Prostate gland (tissue), 2 donors: ENCODE results near the gene SLAMF8. TPM values are rescaled to one million over a fixed set of nuclear protein-coding genes. Genes with fewer than 3 reads are reported as not detected.

Experiments used
- DNase-seq: peaks from one replicate; pipeline ENCODE4 v3.0.0-alpha.2; 2019; ENCODE audit warnings: low spot score
- H3K27ac ChIP-seq, 2 donors: fragments of 200-600 bp; sonication (generic); 2 replicates each; pipeline ENCODE4 v1.5.1; 2017 to 2019
- H3K27me3 ChIP-seq: fragments of 200-600 bp; sonication (generic); replicated peaks from 2 replicates; pipeline ENCODE4 v1.5.1; 2019; ENCODE audit not compliant: insufficient read depth
- H3K36me3 ChIP-seq, 2 donors: fragments of 200-600 bp; sonication (generic); 1 replicate in 1 of 2; 2 replicates in 1 of 2; pipeline versions ENCODE4 v1.5.1 to v1.8.1; 2017 to 2019
- H3K4me1 ChIP-seq: fragments of 200-600 bp; sonication (generic); replicated peaks from 2 replicates; pipeline ENCODE4 v1.5.1; 2019
- H3K4me3 ChIP-seq, 2 donors: fragments of 200-600 bp; sonication (generic); 2 replicates each; pipeline ENCODE4 v1.5.1; 2017 to 2019
- H3K9me3 ChIP-seq: fragments of 200-600 bp; sonication (generic); 2 replicates; pipeline ENCODE4 v1.5.1; 2017
- POLR2A ChIP-seq: fragments of 450-650 bp; IDR thresholded peaks from one replicate; pipeline ENCODE4 v1.6.1; 2016; ENCODE audit warnings: antibody characterized with exemption, mild to moderate bottlenecking
- POLR2AphosphoS5 ChIP-seq: sonication (generic); formaldehyde crosslinking; IDR thresholded peaks from one replicate; pipeline ENCODE4 v1.6.1; 2017; ENCODE audit warnings: antibody characterized with exemption
- WGBS: methylation state at CpG from one replicate; pipeline ENCODE4 v1.1.5; 2018; 5-methylcytosine and 5-hydroxymethylcytosine counted together
- intact Hi-C: fragments of 100-400 bp; cut with DNase I; formaldehyde crosslinking; loops from one replicate; pipeline ENCODE4 v1.14.2; 2022
- total RNA-seq, 2 donors: library from RNA; depleted of rRNA; stranded (reverse); fragments of >200 nt; gene quantifications; one replicate each; pipeline ENCODE4 v1.1.0, GENCODE V29; 2016
- TF ChIP-seq, protein P1 (sequence below), 4 experiments: fragments of 200-600 bp in 2 of 4; fragments of 450-650 bp in 2 of 4; sonication (generic) in 2 of 4; IDR thresholded peaks; 1 replicate in 3 of 4; 2 replicates in 1 of 4; pipeline ENCODE4 v1.5.1; 2016 to 2019; ENCODE audit warnings: antibody characterized with exemption in 4 of 4, mild to moderate bottlenecking in 2 of 4, moderate library complexity in 2 of 4

Gene SLAMF8
- total RNA-seq, 2 donors from 2014 or later, result 1.1 to 1.2 TPM

DNA sequence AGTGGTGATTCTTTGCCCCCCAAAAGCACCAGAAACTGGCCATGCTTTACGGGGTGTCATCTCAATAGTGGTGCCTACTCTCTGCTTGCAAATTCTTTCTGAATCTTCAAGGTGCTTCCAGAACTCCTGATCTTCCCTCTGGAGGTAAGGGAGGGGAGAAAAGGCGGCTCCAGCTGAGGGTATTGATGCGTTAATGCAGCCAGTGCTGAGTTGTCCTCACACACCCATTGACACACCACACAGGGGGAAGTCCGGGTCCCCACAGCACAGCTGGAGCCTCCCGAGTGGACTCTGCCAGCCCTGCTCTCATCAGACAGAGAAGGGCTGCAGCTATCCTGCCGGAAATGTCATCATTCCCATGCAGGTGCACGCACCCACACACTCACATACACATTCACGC is 34.5 kb downstream of the SLAMF8 start:
- H3K27me3 ChIP-seq, result no peaks in the 10 kb centered on the region
- H3K9me3 ChIP-seq, result no peaks in the 10 kb centered on the region
- no peak overlapping the region for H3K4me3 ChIP-seq
- no peak overlapping the region for H3K27ac ChIP-seq
- DNase-seq, result no peak
- H3K36me3 ChIP-seq, result no peaks in the 10 kb centered on the region
- WGBS, result 82% methylated on average over 8 of the region's 8 CpGs
- TF ChIP-seq, protein P1, sequence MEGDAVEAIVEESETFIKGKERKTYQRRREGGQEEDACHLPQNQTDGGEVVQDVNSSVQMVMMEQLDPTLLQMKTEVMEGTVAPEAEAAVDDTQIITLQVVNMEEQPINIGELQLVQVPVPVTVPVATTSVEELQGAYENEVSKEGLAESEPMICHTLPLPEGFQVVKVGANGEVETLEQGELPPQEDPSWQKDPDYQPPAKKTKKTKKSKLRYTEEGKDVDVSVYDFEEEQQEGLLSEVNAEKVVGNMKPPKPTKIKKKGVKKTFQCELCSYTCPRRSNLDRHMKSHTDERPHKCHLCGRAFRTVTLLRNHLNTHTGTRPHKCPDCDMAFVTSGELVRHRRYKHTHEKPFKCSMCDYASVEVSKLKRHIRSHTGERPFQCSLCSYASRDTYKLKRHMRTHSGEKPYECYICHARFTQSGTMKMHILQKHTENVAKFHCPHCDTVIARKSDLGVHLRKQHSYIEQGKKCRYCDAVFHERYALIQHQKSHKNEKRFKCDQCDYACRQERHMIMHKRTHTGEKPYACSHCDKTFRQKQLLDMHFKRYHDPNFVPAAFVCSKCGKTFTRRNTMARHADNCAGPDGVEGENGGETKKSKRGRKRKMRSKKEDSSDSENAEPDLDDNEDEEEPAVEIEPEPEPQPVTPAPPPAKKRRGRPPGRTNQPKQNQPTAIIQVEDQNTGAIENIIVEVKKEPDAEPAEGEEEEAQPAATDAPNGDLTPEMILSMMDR (IDR thresholded peaks at IDR 0.05), result no peak
- no peak for TF ChIP-seq POLR2AphosphoS5
- TF ChIP-seq POLR2A, result no peak
- intact Hi-C loops, result no loop called here
- H3K4me1 ChIP-seq, result no peaks in the 10 kb centered on the region

- no peak overlapping the region for H3K27ac ChIP-seq
- no peak for DNase-seq
- H3K36me3 ChIP-seq, result no peaks in the 10 kb centered on the region
- no peak overlapping the region for H3K4me3 ChIP-seq
- intact Hi-C loops, result no loop called here
- no peaks in the 10 kb centered on the region for H3K9me3 ChIP-seq
- H3K4me1 ChIP-seq, result no peaks in the 10 kb centered on the region
- WGBS, result 78% methylated on average over 5 of the region's 5 CpGs
- TF ChIP-seq, protein P1 (IDR thresholded peaks at IDR 0.05), result no peak
- TF ChIP-seq POLR2AphosphoS5, result no peak
- TF ChIP-seq POLR2A, result no peak
- no peaks in the 10 kb centered on the region for H3K27me3 ChIP-seq
Observed at GRCh38 chr1:159862031-159862430, 35.4 kb downstream of the SLAMF8 start.

DNA sequence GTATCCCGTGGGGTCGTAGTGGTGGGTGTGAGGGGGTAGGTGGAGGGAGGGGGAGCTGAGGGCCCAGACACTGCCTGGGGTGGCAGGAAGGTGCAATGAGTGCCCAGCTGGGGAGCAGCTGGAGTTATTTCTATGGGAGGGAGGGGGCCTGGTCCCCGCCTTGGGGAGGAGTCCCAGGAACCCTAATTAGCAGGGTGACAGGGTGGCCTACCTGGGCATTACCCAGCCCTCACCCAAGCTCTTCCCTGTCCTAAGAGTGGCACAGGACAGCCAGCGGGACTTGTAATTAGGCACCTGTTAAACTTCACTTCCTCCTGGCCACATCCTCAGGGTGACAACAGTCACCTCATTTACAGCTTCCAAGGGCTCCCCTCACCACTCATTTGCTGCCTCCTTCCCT is 35.9 kb downstream of the SLAMF8 start, which contains the start of gene VSIG8:
TSS of gene VSIG8 (minus strand) at position 101 of the 400 bp plus-strand sequence. CDS start 136 bp downstream, outside the sequence.
- Histone ChIP-seq H3K4me3 (no peak within 1 kb of the TSS), H3K27ac (no peak within 1 kb of the TSS), H3K4me1 (no peaks in the 10 kb centered on the region), H3K9me3 (no peaks in the 10 kb centered on the region), H3K27me3 (no peaks in the 10 kb centered on the region), H3K36me3 (no peaks in the 10 kb centered on the region)
- WGBS, result 83% methylated on average over 4 of the region's 4 CpGs
- no peak for DNase-seq
- intact Hi-C loops, result no loop called here
- TF ChIP-seq, protein P1 (IDR thresholded peaks at IDR 0.05), result no peak
- TF ChIP-seq POLR2A (no peak), POLR2AphosphoS5 (no peak)

DNA sequence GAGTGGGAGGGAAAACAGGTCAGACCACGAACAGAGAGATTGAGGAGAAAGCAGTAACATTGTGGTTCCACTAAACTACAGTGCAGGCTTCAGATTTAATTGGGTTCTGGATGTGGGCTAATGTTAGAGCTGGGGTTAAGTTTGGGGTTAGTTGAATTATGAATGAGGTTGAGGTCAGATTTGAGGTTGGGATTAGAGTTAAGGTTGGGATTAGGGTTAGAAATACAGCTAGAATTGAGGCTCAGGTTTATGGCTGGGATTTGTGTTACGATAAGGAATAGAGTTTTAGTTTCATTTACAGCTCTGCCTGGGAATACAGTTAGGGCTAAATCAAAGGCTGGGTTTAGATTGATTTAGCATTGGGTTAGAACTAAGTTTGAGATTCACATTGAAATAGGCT is 37.6 kb downstream of the SLAMF8 start:
- H3K4me1 ChIP-seq, result no peaks in the 10 kb centered on the region
- intact Hi-C loops, result no loop called here
- no peak for DNase-seq
- TF ChIP-seq, protein P1 (IDR thresholded peaks at IDR 0.05), result no peak
- TF ChIP-seq POLR2AphosphoS5 (no peak), POLR2A (no peak)
- no peaks in the 10 kb centered on the region for H3K36me3 ChIP-seq
- H3K4me3 ChIP-seq, result no peak overlapping the region
- H3K27ac ChIP-seq, result no peak overlapping the region
- no peaks in the 10 kb centered on the region for H3K9me3 ChIP-seq
- H3K27me3 ChIP-seq, result no peaks in the 10 kb centered on the region
- WGBS, result 92% methylated on average over 2 of the region's 2 CpGs

DNA sequence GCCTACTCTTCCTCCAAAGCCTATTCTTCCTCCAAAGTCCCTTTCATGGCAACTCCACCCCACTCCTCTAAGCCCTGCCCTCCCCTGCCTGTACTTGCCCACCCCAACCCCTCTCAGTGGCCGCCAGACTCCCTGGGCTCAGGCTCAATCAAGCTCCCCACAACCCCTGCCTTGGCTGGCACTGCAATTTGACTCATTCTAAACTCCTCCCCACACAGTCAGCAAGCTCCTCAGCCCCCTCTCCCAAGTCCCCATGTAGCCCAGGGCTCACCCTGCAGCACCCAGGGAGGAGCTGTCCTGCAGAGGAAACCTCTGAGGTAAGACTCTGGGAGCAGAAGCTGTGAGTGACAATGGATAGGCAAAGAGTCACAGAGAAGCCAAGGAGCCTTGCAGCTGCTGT is 39.4 kb downstream of the SLAMF8 start:
- H3K4me3 ChIP-seq, result no peak overlapping the region
- H3K27ac ChIP-seq, result no peak overlapping the region
- no peaks in the 10 kb centered on the region for H3K4me1 ChIP-seq
- TF ChIP-seq POLR2AphosphoS5 (no peak), POLR2A (no peak)
- TF ChIP-seq, protein P1 (IDR thresholded peaks at IDR 0.05), result no peak
- intact Hi-C loops, result no loop called here
- no peak for DNase-seq
- no peaks in the 10 kb centered on the region for H3K27me3 ChIP-seq
- WGBS, result 50% methylated on average over 1 of the region's 1 CpG
- no peaks in the 10 kb centered on the region for H3K36me3 ChIP-seq
- H3K9me3 ChIP-seq, result no peaks in the 10 kb centered on the region
